G401.6 (cell line): Measurements from ENCODE around the gene CERCAM.

ENCODE experiments used
- FAIRE-seq: peaks from 2 replicates; lab custom pipeline; 2012; peaks lifted over from hg19 to GRCh38; lab: Jason Lieb, UNC

The CERCAM gene

DNA sequence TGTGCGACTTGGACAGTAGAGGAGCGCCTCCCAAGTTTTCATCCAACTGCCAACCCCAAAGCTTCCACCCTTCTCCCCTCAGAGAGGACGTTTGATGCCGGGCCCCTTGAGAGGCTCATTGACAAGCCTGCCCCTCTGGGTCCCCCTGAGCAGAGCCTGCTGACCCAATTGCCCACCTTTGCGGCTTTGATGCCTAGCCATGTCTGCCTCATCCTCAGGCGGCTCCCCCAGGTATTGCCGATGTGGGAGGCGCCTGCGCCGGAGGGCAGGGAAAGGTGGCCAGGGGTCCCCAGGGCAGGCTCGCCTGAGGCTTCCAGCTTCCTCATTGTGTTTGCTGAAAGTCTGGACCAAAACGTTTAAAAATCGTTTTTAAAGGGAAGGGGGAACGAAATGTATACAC is 36.5 kb downstream of the CERCAM start:
- FAIRE-seq: no peak

DNA sequence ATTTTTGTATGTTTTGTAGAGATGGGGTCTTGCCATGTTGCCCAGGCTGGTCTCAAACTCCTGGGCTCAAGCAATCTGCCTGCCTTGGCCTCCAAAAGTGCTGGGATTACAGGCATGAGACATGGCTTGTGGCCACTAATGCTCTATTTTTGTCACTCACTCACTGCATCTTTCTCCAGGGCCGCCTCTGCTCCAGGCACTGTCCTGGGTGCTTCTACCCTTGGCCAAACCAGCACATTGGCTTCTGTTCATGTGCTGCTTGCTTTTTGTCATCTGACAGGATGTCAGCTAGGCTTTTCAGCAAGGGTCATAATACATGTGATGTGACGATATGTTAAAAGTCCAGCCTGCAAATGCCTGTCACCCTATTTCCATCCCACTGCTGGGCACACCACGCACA is 38.4 kb downstream of the CERCAM start:
- FAIRE-seq: no peak

DNA sequence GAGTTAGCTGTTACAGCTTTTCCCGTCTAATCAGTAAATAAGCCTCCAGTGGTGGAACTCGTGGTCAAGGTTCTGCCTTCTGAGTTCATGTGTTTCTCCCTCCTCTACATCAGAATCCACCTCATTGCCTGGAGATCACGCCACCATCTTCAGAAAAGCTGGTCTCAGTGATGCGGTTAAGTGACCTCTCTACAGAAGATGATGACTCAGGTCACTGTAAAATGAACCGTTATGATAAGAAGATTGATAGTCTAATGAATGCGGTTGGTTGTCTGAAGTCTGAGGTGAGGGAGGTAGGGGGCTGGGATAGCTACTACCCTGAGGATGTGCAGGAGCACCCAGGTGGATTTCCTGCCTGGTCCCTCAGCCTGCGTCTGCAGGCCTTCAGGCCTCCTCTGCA is 48.4 kb downstream of the CERCAM start:
- FAIRE-seq: no peak

DNA sequence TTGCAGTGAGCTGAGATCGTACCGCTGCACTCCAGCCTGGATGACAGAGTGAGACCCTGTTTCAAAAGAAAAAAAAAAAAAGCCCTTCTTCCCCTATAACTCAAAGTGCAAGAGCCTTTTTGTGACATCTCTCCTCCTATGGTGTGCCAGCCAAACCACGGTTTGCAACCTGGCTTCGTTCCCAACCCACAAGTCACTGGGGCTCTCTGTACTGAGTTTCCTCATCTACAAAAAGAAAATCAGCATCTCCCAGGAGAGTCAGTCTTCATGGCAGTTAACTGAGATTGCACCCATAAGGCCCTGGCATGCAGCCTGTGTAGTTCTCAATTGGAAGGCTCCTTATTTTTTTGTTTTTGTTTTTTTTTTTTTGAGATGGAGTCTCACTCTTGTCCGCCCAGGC is 49.9 kb downstream of the CERCAM start:
- FAIRE-seq: no peak

DNA sequence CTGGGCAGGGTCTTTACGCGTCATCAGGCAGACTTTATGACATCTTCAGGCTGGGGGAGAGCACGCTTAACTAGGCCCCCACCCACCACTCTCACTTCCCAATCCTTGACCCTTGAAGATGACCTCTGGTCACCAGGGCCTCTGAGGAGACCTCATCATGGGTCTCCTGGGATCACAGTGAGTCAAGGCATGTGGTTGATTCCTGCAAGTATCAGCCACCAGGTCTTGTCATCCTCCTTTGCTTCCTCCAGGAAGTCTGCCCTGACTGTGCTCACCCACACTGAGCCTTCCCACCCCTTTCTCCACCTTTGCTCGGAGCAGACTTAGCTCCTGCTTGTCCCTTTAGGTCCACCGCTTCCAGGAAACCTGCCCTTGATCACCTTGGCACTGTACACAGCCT is 52.4 kb downstream of the CERCAM start:
- FAIRE-seq: no peak

DNA sequence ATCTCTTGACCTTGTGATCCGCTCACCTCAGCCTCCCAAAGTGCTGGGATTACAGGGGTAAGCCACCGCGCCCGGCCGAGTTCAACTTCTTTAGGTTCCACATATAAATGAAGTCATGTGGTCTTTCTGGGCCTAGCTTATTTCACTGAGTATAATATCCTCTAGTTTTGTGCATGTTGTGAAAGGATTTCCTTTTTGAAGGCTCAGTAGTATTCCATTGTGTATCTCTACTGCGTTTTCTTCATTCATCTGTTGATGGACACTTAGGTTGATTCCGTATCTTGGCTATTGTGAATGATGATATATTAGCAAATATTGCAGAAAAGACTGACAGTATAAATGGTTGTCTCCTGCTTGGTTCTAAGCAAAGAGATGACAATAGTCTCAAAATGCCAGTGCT is 55.2 kb downstream of the CERCAM start:
- FAIRE-seq: no peak

DNA sequence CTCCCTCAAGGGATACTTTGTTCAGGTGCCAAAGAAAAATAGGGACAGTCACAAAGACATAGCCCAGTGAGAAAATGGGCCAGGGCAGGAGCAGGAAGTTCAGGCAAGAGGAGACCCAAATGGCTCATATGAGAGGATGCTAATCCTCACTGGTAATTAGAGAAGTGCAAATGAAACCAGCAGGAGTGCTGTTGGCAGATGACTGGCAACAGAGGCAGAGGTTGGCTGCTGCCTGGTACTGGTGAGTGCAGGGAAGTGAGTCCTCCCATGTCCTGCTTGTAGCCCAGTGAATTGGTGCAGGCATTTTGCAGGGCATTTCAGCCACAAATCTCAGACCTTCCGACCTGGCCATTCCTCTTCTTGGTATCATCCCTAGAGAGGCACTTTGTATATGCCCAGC is 58.6 kb downstream of the CERCAM start:
- FAIRE-seq: no peak

DNA sequence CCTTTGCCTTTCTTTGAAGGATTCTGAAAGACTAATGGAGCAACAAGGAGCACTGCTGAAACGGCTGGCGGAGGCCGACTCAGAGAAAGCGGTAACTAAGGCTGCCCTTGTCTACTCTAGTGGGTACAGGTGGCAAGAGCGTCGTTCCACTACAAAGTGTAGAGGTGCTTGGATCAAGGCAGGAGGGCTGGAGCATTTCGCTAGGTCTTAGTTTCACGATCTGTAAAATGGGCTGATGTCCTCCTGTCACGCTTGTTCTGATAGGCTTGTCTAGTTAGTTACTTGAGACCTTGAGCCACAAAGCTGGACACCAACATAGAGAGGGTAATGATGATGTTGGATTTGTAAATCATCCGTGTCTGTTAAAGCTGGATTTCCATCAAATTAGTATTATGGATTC is 60.9 kb downstream of the CERCAM start:
- no peak for FAIRE-seq

DNA sequence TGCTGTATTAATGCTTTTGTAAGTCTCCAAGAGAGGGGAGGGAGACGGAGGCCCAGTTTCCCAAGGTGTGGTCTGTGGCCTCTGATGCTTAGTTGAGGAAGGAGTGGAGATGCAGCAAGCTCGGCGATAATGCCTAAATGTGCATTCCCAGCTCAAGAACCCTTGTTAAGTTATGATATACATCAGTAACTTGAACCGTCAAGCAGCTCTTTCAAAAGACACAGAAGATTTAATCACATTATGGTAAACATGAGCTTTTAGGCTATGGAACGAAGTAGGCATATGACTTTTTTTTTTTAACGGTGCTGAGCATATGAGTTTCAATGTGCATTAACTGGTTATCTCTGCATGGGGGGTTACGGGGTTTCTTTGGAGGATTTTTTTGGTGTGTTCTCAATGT is 61.5 kb downstream of the CERCAM start:
- no peak for FAIRE-seq

DNA sequence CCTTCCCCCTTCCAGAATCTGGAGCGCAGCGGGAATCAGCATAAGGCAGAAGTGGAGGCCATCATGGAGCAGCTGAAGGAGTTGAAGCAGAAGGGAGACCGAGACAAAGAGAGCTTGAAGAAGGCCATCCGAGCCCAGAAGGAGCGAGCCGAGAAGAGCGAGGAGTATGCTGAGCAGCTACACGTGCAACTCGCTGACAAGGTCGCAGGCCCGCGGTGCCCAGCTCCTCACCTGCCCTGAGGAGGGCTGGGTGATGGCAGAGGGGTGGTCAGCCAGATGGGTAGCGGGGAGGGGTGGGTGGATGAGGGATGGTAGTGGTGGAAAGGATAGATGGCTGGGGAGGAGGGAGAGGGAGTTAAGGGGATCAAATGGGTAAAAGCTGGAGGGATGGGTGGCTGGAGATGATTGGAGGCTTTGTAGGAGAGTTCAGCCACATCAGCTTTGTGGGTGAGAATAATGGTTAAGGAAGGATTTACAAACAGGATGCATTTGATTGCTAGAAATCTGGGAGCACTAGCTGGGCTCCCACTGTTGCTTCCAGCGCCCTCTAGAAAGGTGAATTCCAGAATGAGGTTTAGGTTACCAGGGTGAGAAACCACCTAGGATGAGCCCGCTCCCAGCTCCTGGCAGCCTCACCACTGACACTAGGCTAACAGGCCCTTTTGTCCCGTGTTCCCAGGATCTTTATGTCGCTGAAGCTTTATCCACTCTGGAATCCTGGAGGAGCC is 64.2 kb downstream of the CERCAM start:
- no peak for FAIRE-seq

DNA sequence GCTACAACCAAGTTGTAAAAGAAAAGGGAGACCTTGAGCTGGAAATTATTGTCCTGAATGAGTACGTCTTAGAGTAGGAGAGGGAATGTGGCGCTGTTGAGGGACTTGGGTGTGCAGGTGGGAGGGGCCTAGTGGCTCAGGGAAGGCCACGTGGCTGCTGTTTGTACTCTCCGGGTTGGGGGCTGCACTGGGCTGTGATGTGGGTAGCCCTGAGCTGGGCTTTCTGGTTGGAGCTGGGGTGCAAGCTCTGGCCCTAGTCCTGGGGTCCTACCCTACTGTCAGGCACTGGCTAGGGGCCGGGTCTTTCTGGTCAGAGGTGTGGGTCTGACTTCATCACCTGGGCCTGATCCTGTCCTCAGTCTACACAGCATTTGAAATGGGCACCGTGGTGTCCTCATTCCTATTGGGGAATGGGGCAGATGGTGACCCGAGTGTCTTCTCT is 64.8 kb downstream of the CERCAM start:
- FAIRE-seq: no peak

DNA sequence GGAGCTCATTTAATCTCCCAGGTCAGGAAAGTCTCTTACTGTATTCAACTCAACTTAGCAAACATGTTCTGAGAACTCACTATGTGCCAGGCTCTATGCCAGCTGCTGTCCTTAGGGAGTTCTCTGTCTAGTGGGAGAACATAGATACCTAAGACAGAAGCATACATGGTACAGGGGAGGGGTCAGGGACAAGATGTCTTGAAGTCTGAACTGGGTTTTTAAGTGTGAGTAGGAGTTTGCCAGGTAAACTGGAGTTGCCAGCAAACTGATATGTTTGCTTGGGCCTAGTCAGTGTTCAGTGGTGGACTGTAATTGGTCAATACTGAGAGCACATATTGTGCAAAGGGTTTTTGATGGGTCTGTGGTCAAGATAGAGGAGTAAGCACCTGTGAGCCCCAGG is 65.5 kb downstream of the CERCAM start:
- FAIRE-seq: no peak
